RWPE2 (cell line): ENCODE measurements around the gene HMGA1.

Source experiments
- ATAC-seq: fragments of 200-7000 bp; cut with Tn5 transposase; 3 replicates; pipeline ENCODE4 v1.9.1; 2021; ENCODE audit warnings: low read depth
- DNase-seq: peaks from one replicate; pipeline ENCODE4 v3.0.0-alpha.2; 2020; ENCODE audit warnings: low spot score
- H3K27ac ChIP-seq: fragments of 450-650 bp; 2 replicates; pipeline ENCODE4 v1.5.1; 2017; ENCODE audit warnings: mild to moderate bottlenecking; ENCODE audit not compliant: poor library complexity, severe bottlenecking
- H3K27me3 ChIP-seq: fragments of 250-450 bp; sonication (Bioruptor Pico); 2 replicates; pipeline ENCODE4 v1.5.1; 2021; ENCODE audit warnings: mild to moderate bottlenecking, moderate library complexity; ENCODE audit not compliant: insufficient read depth, poor library complexity, severe bottlenecking
- H3K36me3 ChIP-seq: fragments of 250-450 bp; sonication (Bioruptor Pico); 2 replicates; pipeline ENCODE4 v1.5.1; 2020; ENCODE audit warnings: low read depth, mild to moderate bottlenecking, moderate library complexity
- H3K4me1 ChIP-seq: fragments of 250-450 bp; sonication (Bioruptor Pico); 2 replicates; pipeline ENCODE4 v1.5.1; 2021; ENCODE audit warnings: mild to moderate bottlenecking, moderate library complexity; ENCODE audit not compliant: insufficient read depth, poor library complexity, severe bottlenecking
- H3K4me3 ChIP-seq: fragments of 250-450 bp; sonication (Bioruptor Pico); 2 replicates; pipeline ENCODE4 v1.5.1; 2021; ENCODE audit warnings: mild to moderate bottlenecking, moderate library complexity; ENCODE audit not compliant: severe bottlenecking
- H3K9me3 ChIP-seq: fragments of 250-450 bp; sonication (Bioruptor Pico); 2 replicates; pipeline ENCODE4 v1.5.1; 2021; ENCODE audit warnings: mild to moderate bottlenecking, moderate library complexity; ENCODE audit not compliant: severe bottlenecking
- TF ChIP-seq, protein P1 (sequence below): fragments of 450-650 bp; IDR thresholded peaks from one replicate; pipeline ENCODE4 v1.5.1; 2017; ENCODE audit warnings: mild to moderate bottlenecking, moderate library complexity; ENCODE audit not compliant: poor library complexity, severe bottlenecking

HMGA1 gene

DNA sequence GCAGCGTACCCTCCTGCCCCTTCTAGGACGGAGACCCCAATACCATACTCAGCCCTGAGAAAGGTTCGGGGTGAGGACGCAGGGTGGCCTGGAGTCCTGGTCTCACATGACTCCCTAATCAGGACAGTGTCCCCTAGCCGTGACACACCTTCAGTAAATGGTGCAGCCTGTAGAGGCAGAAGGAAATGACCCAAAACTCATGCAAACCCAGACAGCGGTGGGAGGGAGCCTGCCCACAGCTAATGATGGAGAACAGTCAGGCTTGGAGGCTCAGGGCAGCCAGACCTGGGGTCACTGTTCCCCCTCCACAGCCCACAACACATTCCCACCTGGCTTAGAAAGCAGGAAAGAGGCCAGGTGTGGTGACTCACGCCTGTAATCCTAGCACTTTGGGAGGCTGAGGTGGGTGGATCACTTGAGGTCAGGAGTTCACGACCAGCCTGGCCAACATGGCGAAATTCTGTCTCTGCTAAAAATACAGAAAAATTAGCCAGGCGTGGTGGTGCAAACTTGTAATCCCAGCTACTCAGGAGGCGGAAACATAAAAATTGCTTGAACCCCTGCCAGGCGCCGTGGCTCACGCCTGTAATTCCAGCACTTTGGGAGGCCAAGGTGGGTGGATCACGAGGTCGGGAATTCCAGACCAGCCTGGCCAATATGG, 8.8 kb upstream of the HMGA1 start:
- no peaks in the 10 kb centered on the region for H3K36me3 ChIP-seq
- H3K4me3 ChIP-seq, result no peak overlapping the region
- peak; percentile 28; the same call in 2 of the 3 replicates for ATAC-seq
- TF ChIP-seq, protein P1, sequence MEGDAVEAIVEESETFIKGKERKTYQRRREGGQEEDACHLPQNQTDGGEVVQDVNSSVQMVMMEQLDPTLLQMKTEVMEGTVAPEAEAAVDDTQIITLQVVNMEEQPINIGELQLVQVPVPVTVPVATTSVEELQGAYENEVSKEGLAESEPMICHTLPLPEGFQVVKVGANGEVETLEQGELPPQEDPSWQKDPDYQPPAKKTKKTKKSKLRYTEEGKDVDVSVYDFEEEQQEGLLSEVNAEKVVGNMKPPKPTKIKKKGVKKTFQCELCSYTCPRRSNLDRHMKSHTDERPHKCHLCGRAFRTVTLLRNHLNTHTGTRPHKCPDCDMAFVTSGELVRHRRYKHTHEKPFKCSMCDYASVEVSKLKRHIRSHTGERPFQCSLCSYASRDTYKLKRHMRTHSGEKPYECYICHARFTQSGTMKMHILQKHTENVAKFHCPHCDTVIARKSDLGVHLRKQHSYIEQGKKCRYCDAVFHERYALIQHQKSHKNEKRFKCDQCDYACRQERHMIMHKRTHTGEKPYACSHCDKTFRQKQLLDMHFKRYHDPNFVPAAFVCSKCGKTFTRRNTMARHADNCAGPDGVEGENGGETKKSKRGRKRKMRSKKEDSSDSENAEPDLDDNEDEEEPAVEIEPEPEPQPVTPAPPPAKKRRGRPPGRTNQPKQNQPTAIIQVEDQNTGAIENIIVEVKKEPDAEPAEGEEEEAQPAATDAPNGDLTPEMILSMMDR, result no peak
- no peaks in the 10 kb centered on the region for H3K27me3 ChIP-seq
- no peak for DNase-seq
- peak overlapping the region; percentile 28 for H3K27ac ChIP-seq
- peaks cover 16% of the 10 kb centered on the region for H3K4me1 ChIP-seq
- no peaks in the 10 kb centered on the region for H3K9me3 ChIP-seq

DNA sequence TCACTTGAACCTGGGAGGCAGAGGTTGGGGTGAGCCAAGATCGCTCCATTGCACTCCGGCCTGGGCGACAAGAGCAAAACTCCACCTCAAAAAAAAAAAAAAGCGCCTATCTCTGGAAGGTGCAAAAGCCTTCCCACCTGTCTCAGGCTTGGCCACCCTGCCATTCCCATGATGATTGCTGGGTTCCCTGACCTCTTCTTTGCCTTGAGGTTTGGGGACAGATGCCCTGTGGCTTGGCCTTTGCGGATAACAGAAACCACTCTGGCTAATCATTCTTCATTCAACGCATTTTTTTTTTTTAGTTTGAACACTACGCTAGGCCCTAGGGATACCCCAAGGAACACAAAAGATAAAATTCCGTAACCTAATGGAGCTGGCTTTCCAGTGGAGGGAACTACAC, 6.8 kb upstream of the HMGA1 start:
- TF ChIP-seq, protein P1, result no peak
- H3K4me1 ChIP-seq, result peaks cover 7% of the 10 kb centered on the region
- H3K9me3 ChIP-seq, result no peaks in the 10 kb centered on the region
- no peaks in the 10 kb centered on the region for H3K36me3 ChIP-seq
- ATAC-seq (no peak), DNase-seq (no peak)
- no peak overlapping the region for H3K27ac ChIP-seq
- no peak overlapping the region for H3K4me3 ChIP-seq
- H3K27me3 ChIP-seq, result no peaks in the 10 kb centered on the region

DNA sequence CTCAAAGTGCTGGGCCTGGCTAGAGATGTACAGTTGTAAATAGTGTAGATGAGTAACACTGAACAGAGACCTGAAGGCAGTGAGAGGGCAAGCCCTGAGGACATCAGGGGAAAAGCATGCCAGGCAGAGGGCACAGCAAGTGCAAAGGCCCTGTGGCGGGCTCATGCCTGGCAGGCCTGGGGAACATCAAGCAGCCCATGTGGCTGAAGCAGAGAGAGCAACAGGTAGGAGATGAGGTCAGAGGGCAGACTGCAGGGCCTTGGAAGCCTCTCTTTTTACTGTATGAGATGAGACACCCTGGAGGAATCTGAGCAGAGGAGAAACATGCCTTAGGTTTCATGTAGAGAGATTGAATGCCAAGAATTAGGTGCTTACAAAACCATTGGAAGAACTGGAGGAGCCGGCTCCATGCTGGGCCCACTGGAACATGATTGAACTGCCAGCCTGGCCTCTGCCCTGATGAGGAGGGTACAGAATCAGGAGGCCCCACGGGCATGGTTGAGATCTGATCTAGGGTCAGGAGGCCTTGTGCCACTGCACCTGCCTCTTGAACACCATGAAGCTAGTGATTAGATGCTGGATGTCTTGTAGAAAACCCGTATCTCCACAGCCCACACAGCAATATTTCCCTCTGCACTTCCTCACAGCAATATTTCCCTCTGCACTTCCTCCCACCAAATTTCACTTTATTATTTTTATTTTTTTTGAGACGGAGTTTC, 5.9 kb upstream of the HMGA1 start:
- Histone ChIP-seq H3K36me3 (no peaks in the 10 kb centered on the region), H3K4me1 (peaks cover 8% of the 10 kb centered on the region), H3K27ac (no peak overlapping the region), H3K9me3 (no peaks in the 10 kb centered on the region), H3K27me3 (no peaks in the 10 kb centered on the region), H3K4me3 (no peak overlapping the region)
- 0 out of 3 replicates have a peak, but pooled peaks have one; percentile 15 for ATAC-seq
- TF ChIP-seq, protein P1, result no peak
- DNase-seq, result no peak

DNA sequence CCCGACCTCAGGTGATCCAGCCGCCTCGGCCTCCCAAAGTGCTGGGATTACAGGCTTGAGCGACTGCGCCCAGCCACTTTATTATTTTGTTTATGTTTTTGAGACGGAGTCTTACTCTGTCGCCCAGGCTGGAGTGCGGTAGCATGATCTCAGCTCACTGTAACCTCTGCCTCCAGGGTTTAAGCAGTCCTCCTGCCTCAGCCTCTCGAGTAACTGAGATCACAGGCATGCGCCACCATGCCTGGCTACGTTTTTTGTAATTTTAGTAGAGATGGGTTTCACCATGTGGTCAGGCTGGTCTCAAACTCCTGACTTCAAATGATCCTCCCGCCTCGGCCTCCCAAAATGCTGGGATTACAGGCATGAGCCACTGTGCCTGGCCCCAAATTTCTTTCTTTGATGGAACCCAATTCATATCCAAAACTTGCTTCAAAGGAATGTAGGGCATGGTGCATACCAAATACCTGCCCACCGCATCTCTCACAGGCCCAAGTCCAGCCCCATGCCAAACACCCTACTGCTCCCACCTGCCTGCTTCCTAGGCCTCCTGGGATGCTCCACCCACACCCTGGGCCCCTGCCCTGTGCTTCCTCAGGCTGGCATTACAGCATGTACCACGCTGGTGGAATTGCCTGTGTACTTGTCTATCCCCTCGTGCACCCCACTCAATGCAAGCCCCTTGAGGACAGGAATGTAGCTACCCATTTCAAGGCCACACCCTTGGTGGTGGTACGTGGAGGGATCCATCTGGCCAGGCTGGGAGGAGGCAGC, 4.9 kb upstream of the HMGA1 start:
- DNase-seq, result no peak
- no peak overlapping the region for H3K4me3 ChIP-seq
- H3K4me1 ChIP-seq, result peaks cover 12% of the 10 kb centered on the region
- no peaks in the 10 kb centered on the region for H3K9me3 ChIP-seq
- no peak for ATAC-seq
- no peaks in the 10 kb centered on the region for H3K36me3 ChIP-seq
- no peak overlapping the region for H3K27ac ChIP-seq
- H3K27me3 ChIP-seq, result no peaks in the 10 kb centered on the region
- TF ChIP-seq, protein P1, result no peak
